Tibial artery (tissue), 4 donors: ENCODE measurements around the gene VSTM2B.

Experiments
- DNase-seq, 2 donors: peaks; one replicate each; pipeline ENCODE4 v3.0.0-alpha.2; 2019
- H3K27ac ChIP-seq, 2 donors: fragments of 200-600 bp; sonication (generic) in 1 of 2; 1 replicate in 1 of 2; 2 replicates in 1 of 2; pipeline ENCODE4 v1.5.1; 2018 to 2019; ENCODE audit warnings: mild to moderate bottlenecking in 1 of 2
- H3K27me3 ChIP-seq, 2 donors: fragments of 200-600 bp; sonication (generic) in 1 of 2; one replicate each; pipeline versions ENCODE4 v1.5.1 to v1.6.0; 2016 to 2019
- H3K36me3 ChIP-seq, 3 donors: fragments of 200-600 bp; sonication (generic) in 2 of 3; one replicate each; pipeline ENCODE4 v1.5.1; 2016 to 2019; ENCODE audit warnings: mild to moderate bottlenecking in 2 of 3
- H3K4me1 ChIP-seq, 4 donors: fragments of 200-600 bp; sonication (generic) in 2 of 4; 1 replicate in 3 of 4; 2 replicates in 1 of 4; pipeline ENCODE4 v1.5.1; 2016 to 2019
- H3K4me3 ChIP-seq, 2 donors: fragments of 200-600 bp; sonication (generic) in 1 of 2; 1 replicate in 1 of 2; 2 replicates in 1 of 2; pipeline ENCODE4 v1.5.1; 2018 to 2019; ENCODE audit warnings: mild to moderate bottlenecking in 2 of 2
- H3K9me3 ChIP-seq, 3 donors: fragments of 200-600 bp; sonication (generic) in 1 of 3; one replicate each; pipeline ENCODE4 v1.5.1; 2016 to 2019
- CTCF ChIP-seq, 2 experiments: fragments of 200-600 bp in 1 of 2; fragments of 450-650 bp in 1 of 2; IDR thresholded peaks; one replicate each; pipeline ENCODE4 v1.5.1; 2017 to 2019; ENCODE audit warnings: antibody characterized with exemption in 2 of 2, mild to moderate bottlenecking in 1 of 2, moderate library complexity in 1 of 2
- intact Hi-C: fragments of 100-400 bp; cut with DNase I; formaldehyde crosslinking; loops from one replicate; pipeline ENCODE4 v1.15.0; 2023; ENCODE audit warnings: low total_unique reads

The VSTM2B gene

GRCh38 chr19:29614046-29614445 lies 88.3 kb downstream of the VSTM2B start:
- Histone ChIP-seq H3K36me3 (peaks cover 48 to 77% (median 63%) of the 10 kb centered on the region in 3 donors), H3K9me3 (no peaks in the 10 kb centered on the region), H3K27me3 (no peaks in the 10 kb centered on the region), H3K4me1 (no peaks in the 10 kb centered on the region), H3K4me3 (no peak overlapping the region), H3K27ac (no peak overlapping the region)
- TF ChIP-seq CTCF (IDR thresholded peaks at IDR 0.05), result no peak
- DNase-seq, result no peak
- intact Hi-C loops, result loop anchor here (2.0 to 5.0 kb wide), 2 partner anchors 78 to 103 kb away; no protein-coding TSS in a partner anchor
